HepG2 (cell line): ENCODE measurements around the gene CES2.

Experiments
- ATF3 ChIP-seq: sonication (generic); formaldehyde crosslinking; IDR thresholded peaks from 2 replicates; pipeline ENCODE4 v1.4.0; 2020; ENCODE audit warnings: missing genetic modification reagents
- RFX5 ChIP-seq: IDR thresholded peaks from 2 replicates; pipeline ENCODE4 v1.6.1; 2011; ENCODE audit warnings: low read depth, low read length, improper control_type of control experiment
- ZNF350 ChIP-seq: sonication (generic); formaldehyde crosslinking; IDR thresholded peaks from 2 replicates; pipeline ENCODE4 v1.4.0; 2020; ENCODE audit warnings: mild to moderate bottlenecking, low read depth, missing genetic modification reagents, borderline replicate concordance
- ZNF432 ChIP-seq: sonication (generic); formaldehyde crosslinking; IDR thresholded peaks from 2 replicates; pipeline ENCODE4 v1.5.0; 2020; ENCODE audit warnings: missing genetic modification reagents, mild to moderate bottlenecking, borderline replicate concordance

- TF ChIP-seq ZNF432 = no peak
- no peak for TF ChIP-seq ATF3
- no peak for TF ChIP-seq RFX5
- no peak for TF ChIP-seq ZNF350 (CRISPR knock-in tag)
These were observed 39.3 kb upstream of the CES2 start for GRCh38 chr16:66895999-66896398.
